HepG2 (cell line): ENCODE data around the gene DLL3. TPM values are rescaled to one million over a fixed set of nuclear protein-coding genes. Genes with fewer than 3 reads are reported as not detected.

Experiments used
- ARHGAP35 ChIP-seq: sonication (generic); formaldehyde crosslinking; IDR thresholded peaks from 2 replicates; pipeline ENCODE4 v1.9.0; 2022; ENCODE audit warnings: mild to moderate bottlenecking, inconsistent platforms, moderate library complexity, missing genetic modification reagents, borderline replicate concordance
- ATRX ChIP-seq: sonication (generic); formaldehyde crosslinking; IDR thresholded peaks from 2 replicates; pipeline ENCODE4 v1.4.0; 2020; ENCODE audit warnings: missing genetic modification reagents, borderline replicate concordance
- KDM4B ChIP-seq: sonication (generic); formaldehyde crosslinking; IDR thresholded peaks from 2 replicates; pipeline ENCODE4 v1.4.0; 2020; ENCODE audit warnings: missing genetic modification reagents
- MXD4 ChIP-seq: IDR thresholded peaks from 2 replicates; pipeline ENCODE4 v1.6.1; 2016; ENCODE audit warnings: mild to moderate bottlenecking, missing biosample characterization, missing genetic modification reagents
- NFE2L2 ChIP-seq: fragments of 150-350 bp; IDR thresholded peaks from 2 replicates; pipeline ENCODE4 v1.6.1; 2014; ENCODE audit warnings: low read length
- POGZ ChIP-seq: sonication (generic); formaldehyde crosslinking; IDR thresholded peaks from 2 replicates; pipeline ENCODE4 v1.4.0; 2020; ENCODE audit warnings: mild to moderate bottlenecking, missing genetic modification reagents
- PTBP1 ChIP-seq: fragments of 200-400 bp; formaldehyde crosslinking; IDR thresholded peaks from 2 replicates; pipeline ENCODE4 v1.6.1; 2018; ENCODE audit warnings: low read length, low read depth; ENCODE audit not compliant: poor library complexity, severe bottlenecking
- ZFYVE20 ChIP-seq: sonication (generic); formaldehyde crosslinking; IDR thresholded peaks from 2 replicates; pipeline ENCODE4 v1.8.0; 2023; ENCODE audit warnings: low read depth, mild to moderate bottlenecking, moderate library complexity, missing genetic modification reagents, borderline replicate concordance
- ZNF256 ChIP-seq: sonication (generic); formaldehyde crosslinking; conservative IDR thresholded peaks from 2 replicates; pipeline ENCODE4 v1.4.0; 2020; ENCODE audit warnings: missing genetic modification reagents
- ZNF382 ChIP-seq: sonication (generic); formaldehyde crosslinking; IDR thresholded peaks from 2 replicates; pipeline ENCODE4 v1.5.0; 2020; ENCODE audit warnings: missing genetic modification reagents, mild to moderate bottlenecking, borderline replicate concordance
- ZNF501 ChIP-seq: sonication (generic); formaldehyde crosslinking; IDR thresholded peaks from 2 replicates; pipeline ENCODE4 v1.5.1; 2020; ENCODE audit warnings: mild to moderate bottlenecking, moderate library complexity, missing genetic modification reagents
- ZNF546 ChIP-seq: sonication (generic); formaldehyde crosslinking; conservative IDR thresholded peaks from 2 replicates; pipeline ENCODE4 v1.8.1; 2023; ENCODE audit warnings: mild to moderate bottlenecking, missing genetic modification reagents
- ZNF619 ChIP-seq: sonication (generic); formaldehyde crosslinking; IDR thresholded peaks from 2 replicates; pipeline ENCODE4 v1.4.0; 2020; ENCODE audit warnings: mild to moderate bottlenecking, missing genetic modification reagents
- polyA plus RNA-seq, 8 experiments: library from polyadenylated mRNA; depleted of rRNA in 3 of 8; stranded (reverse) in 7 of 8; unstranded in 1 of 8; fragments of >200 nt; fragmentation: Illumina TruSeq in 4 of 8; extraction: Trizol in 4 of 8; gene quantifications; 2 replicates each; pipeline versions ENCODE4 v1.2.1 to v1.2.3, GENCODE V29; 2011 to 2016; ENCODE audit warnings: low read depth in 4 of 8, missing spikeins in 1 of 8, mixed read lengths in 1 of 8; ENCODE audit not compliant: insufficient read depth in 1 of 8
- total RNA-seq, 5 experiments: library from RNA; depleted of rRNA; stranded (reverse); fragments of >200 nt; fragmentation: Illumina TruSeq; extraction: Trizol; gene quantifications; 2 replicates each; pipeline ENCODE4 v1.2.3, GENCODE V29; 2016; ENCODE audit warnings: low read depth in 1 of 5
- TF ChIP-seq, protein P1 (sequence below): sonication (generic); formaldehyde crosslinking; IDR thresholded peaks from 2 replicates; pipeline ENCODE4 v1.5.0; 2020; ENCODE audit warnings: mild to moderate bottlenecking, missing genetic modification reagents
- TF ChIP-seq, protein P2 (sequence below): sonication (generic); formaldehyde crosslinking; IDR thresholded peaks from 2 replicates; pipeline ENCODE4 v1.4.0; 2020; ENCODE audit warnings: missing genetic modification reagents
- TF ChIP-seq, protein P3 (sequence below), 2 experiments: sonication (generic) in 1 of 2; formaldehyde crosslinking in 1 of 2; IDR thresholded peaks; 2 replicates each; pipeline versions ENCODE4 v1.5.1 to v1.6.1; 2011 to 2020; ENCODE audit warnings: borderline replicate concordance in 1 of 2, low read depth in 1 of 2, low read length in 1 of 2, mild to moderate bottlenecking in 1 of 2, missing genetic modification reagents in 1 of 2, moderate library complexity in 1 of 2
- TF ChIP-seq, protein P4 (sequence below): sonication (generic); IDR thresholded peaks from 2 replicates; pipeline ENCODE4 v1.6.1; 2016; ENCODE audit warnings: low read depth, borderline replicate concordance
- TF ChIP-seq, protein P5 (sequence below): sonication (generic); formaldehyde crosslinking; IDR thresholded peaks from 2 replicates; pipeline ENCODE4 v1.9.0; 2021; ENCODE audit warnings: missing genetic modification reagents, borderline replicate concordance

The DLL3 gene
- total and polyA plus RNA-seq, 2 of the 13 experiments (the other 11 are each of a cell fraction or from before 2014, with no cell fraction given) = 0.35 to 0.55 TPM

DNA sequence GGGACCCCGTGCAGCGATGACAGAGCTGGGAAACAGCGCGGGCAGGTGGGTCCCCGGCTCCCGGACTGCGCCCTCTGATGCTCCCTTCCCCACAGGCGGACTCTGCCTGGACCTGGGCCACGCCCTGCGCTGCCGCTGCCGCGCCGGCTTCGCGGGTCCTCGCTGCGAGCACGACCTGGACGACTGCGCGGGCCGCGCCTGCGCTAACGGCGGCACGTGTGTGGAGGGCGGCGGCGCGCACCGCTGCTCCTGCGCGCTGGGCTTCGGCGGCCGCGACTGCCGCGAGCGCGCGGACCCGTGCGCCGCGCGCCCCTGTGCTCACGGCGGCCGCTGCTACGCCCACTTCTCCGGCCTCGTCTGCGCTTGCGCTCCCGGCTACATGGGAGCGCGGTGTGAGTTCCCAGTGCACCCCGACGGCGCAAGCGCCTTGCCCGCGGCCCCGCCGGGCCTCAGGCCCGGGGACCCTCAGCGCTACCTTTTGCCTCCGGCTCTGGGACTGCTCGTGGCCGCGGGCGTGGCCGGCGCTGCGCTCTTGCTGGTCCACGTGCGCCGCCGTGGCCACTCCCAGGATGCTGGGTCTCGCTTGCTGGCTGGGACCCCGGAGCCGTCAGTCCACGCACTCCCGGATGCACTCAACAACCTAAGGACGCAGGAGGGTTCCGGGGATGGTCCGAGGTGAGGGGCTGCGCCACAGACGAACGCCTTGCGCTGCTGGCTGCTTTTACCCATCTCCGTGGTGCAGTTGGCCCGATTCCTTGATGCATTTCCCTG, 8.4 kb downstream of the DLL3 start (continued):
- TF ChIP-seq, protein P1, sequence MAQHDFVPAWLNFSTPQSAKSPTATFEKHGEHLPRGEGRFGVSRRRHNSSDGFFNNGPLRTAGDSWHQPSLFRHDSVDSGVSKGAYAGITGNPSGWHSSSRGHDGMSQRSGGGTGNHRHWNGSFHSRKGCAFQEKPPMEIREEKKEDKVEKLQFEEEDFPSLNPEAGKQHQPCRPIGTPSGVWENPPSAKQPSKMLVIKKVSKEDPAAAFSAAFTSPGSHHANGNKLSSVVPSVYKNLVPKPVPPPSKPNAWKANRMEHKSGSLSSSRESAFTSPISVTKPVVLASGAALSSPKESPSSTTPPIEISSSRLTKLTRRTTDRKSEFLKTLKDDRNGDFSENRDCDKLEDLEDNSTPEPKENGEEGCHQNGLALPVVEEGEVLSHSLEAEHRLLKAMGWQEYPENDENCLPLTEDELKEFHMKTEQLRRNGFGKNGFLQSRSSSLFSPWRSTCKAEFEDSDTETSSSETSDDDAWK (CRISPR knock-in tag) = no peak
- TF ChIP-seq PTBP1 (no peak), ZFYVE20 (CRISPR knock-in tag) (peak; percentile 91; the same call in 1 of the 2 replicates), ATRX (no peak), ARHGAP35 (CRISPR knock-in tag) (0 out of 2 replicates have a peak, but pooled peaks have one; percentile 48), ZNF382 (CRISPR knock-in tag) (no peak), MXD4 (CRISPR knock-in tag) (no peak; the same call in 1 of the 2 replicates), KDM4B (CRISPR knock-in tag) (no peak), NFE2L2 (no peak), ZNF256 (CRISPR knock-in tag) (peak; percentile 94), POGZ (CRISPR knock-in tag) (0 out of 2 replicates have a peak, but pooled peaks have one; percentile 33), ZNF501 (peak; percentile 42; the same call in 1 of the 2 replicates), ZNF619 (CRISPR knock-in tag) (no peak), ZNF546 (CRISPR knock-in tag) (peak; percentile 91; the same call in 1 of the 2 replicates)
- TF ChIP-seq, protein P2, sequence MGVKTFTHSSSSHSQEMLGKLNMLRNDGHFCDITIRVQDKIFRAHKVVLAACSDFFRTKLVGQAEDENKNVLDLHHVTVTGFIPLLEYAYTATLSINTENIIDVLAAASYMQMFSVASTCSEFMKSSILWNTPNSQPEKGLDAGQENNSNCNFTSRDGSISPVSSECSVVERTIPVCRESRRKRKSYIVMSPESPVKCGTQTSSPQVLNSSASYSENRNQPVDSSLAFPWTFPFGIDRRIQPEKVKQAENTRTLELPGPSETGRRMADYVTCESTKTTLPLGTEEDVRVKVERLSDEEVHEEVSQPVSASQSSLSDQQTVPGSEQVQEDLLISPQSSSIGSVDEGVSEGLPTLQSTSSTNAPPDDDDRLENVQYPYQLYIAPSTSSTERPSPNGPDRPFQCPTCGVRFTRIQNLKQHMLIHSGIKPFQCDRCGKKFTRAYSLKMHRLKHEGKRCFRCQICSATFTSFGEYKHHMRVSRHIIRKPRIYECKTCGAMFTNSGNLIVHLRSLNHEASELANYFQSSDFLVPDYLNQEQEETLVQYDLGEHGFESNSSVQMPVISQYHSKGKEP (CRISPR knock-in tag) = peak; percentile 89; the same call in 1 of the 2 replicates
- TF ChIP-seq, protein P3, sequence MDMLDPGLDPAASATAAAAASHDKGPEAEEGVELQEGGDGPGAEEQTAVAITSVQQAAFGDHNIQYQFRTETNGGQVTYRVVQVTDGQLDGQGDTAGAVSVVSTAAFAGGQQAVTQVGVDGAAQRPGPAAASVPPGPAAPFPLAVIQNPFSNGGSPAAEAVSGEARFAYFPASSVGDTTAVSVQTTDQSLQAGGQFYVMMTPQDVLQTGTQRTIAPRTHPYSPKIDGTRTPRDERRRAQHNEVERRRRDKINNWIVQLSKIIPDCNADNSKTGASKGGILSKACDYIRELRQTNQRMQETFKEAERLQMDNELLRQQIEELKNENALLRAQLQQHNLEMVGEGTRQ (IDR thresholded peaks at IDR 0.05; ENCODE audit: low read depth, low read length) = 0 out of 2 replicates have a peak, but pooled peaks have one; percentile 14
- TF ChIP-seq, protein P3 (CRISPR knock-in tag; IDR thresholded peaks at IDR 0.05; ENCODE audit: borderline replicate concordance) = no peak
- TF ChIP-seq, protein P4, sequence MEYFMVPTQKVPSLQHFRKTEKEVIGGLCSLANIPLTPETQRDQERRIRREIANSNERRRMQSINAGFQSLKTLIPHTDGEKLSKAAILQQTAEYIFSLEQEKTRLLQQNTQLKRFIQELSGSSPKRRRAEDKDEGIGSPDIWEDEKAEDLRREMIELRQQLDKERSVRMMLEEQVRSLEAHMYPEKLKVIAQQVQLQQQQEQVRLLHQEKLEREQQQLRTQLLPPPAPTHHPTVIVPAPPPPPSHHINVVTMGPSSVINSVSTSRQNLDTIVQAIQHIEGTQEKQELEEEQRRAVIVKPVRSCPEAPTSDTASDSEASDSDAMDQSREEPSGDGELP = no peak
- TF ChIP-seq, protein P5, sequence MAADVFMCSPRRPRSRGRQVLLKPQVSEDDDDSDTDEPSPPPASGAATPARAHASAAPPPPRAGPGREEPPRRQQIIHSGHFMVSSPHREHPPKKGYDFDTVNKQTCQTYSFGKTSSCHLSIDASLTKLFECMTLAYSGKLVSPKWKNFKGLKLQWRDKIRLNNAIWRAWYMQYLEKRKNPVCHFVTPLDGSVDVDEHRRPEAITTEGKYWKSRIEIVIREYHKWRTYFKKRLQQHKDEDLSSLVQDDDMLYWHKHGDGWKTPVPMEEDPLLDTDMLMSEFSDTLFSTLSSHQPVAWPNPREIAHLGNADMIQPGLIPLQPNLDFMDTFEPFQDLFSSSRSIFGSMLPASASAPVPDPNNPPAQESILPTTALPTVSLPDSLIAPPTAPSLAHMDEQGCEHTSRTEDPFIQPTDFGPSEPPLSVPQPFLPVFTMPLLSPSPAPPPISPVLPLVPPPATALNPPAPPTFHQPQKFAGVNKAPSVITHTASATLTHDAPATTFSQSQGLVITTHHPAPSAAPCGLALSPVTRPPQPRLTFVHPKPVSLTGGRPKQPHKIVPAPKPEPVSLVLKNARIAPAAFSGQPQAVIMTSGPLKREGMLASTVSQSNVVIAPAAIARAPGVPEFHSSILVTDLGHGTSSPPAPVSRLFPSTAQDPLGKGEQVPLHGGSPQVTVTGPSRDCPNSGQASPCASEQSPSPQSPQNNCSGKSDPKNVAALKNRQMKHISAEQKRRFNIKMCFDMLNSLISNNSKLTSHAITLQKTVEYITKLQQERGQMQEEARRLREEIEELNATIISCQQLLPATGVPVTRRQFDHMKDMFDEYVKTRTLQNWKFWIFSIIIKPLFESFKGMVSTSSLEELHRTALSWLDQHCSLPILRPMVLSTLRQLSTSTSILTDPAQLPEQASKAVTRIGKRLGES (CRISPR knock-in tag) = peak; percentile 71; the same call in 1 of the 2 replicates
